Loucy (cell line): ENCODE measurements around the gene EPHA8.

ENCODE experiments used
- H2AFZ ChIP-seq: fragments of 200-600 bp; sonication (generic); 2 replicates; pipeline ENCODE4 v1.6.0; 2016; ENCODE audit warnings: antibody characterized with exemption, mild to moderate bottlenecking, low read length, moderate library complexity
- H3F3A ChIP-seq: fragments of 200-600 bp; 2 replicates; pipeline ENCODE4 v1.6.0; 2016; ENCODE audit warnings: antibody characterized with exemption, low read depth, mild to moderate bottlenecking
- H3K27me3 ChIP-seq: fragments of 200-600 bp; sonication (generic); 2 replicates; pipeline ENCODE4 v1.6.1; 2014; ENCODE audit warnings: low read length, mild to moderate bottlenecking; ENCODE audit not compliant: insufficient read depth, poor library complexity, severe bottlenecking
- H3K36me3 ChIP-seq: fragments of 200-600 bp; sonication (generic); 2 replicates; pipeline ENCODE4 v1.6.1; 2016; ENCODE audit warnings: low read length; ENCODE audit not compliant: insufficient read depth
- H3K4me1 ChIP-seq: fragments of 200-600 bp; sonication (generic); 2 replicates; pipeline ENCODE4 v1.5.1; 2014; ENCODE audit warnings: low read length, mild to moderate bottlenecking; ENCODE audit not compliant: insufficient read depth, poor library complexity, severe bottlenecking
- H3K4me2 ChIP-seq: fragments of 200-600 bp; sonication (generic); 2 replicates; pipeline ENCODE4 v1.6.0; 2014; ENCODE audit warnings: antibody characterized with exemption, low read length, low read depth, mild to moderate bottlenecking; ENCODE audit not compliant: poor library complexity, severe bottlenecking
- H3K4me3 ChIP-seq: fragments of 200-600 bp; sonication (generic); 2 replicates; pipeline ENCODE4 v1.5.1; 2014; ENCODE audit warnings: low read length, mild to moderate bottlenecking, mixed read lengths; ENCODE audit not compliant: poor library complexity, severe bottlenecking
- H3K79me2 ChIP-seq: fragments of 200-600 bp; sonication (generic); 2 replicates; pipeline ENCODE4 v1.6.1; 2014; ENCODE audit warnings: low read length; ENCODE audit not compliant: insufficient read depth
- H3K9ac ChIP-seq: fragments of 200-600 bp; sonication (generic); 2 replicates; pipeline ENCODE4 v1.6.0; 2014; ENCODE audit warnings: mild to moderate bottlenecking, low read depth, low read length, moderate library complexity; ENCODE audit not compliant: poor library complexity, severe bottlenecking
- H3K9me2 ChIP-seq: fragments of 200-600 bp; sonication (generic); replicated peaks from 2 replicates; pipeline ENCODE4 v1.6.1; 2016; ENCODE audit warnings: low read depth, low read length, mixed read lengths
- H3K9me3 ChIP-seq: fragments of 200-600 bp; sonication (generic); 2 replicates; pipeline ENCODE4 v1.6.1; 2014; ENCODE audit warnings: mild to moderate bottlenecking, antibody characterized with exemption, low read length, low read depth; ENCODE audit not compliant: insufficient read depth
- H4K20me1 ChIP-seq: fragments of 200-600 bp; sonication (generic); 2 replicates; pipeline ENCODE4 v1.6.0; 2014; ENCODE audit warnings: antibody characterized with exemption, low read length, mild to moderate bottlenecking; ENCODE audit not compliant: insufficient read depth, poor library complexity, severe bottlenecking
- CTCF ChIP-seq: fragments of 200-600 bp; sonication (generic); conservative IDR thresholded peaks from 2 replicates; pipeline ENCODE4 v1.5.1; 2014; ENCODE audit warnings: mild to moderate bottlenecking, antibody characterized with exemption, low read length
- EZH2phosphoT487 ChIP-seq: fragments of 200-600 bp; IDR thresholded peaks from 2 replicates; pipeline ENCODE4 v1.6.1; 2018; ENCODE audit warnings: antibody characterized with exemption, mild to moderate bottlenecking, moderate library complexity, borderline replicate concordance

The EPHA8 gene

GRCh38 chr1:22613951-22614350 lies 50.7 kb downstream of the EPHA8 start:
- H3K79me2 ChIP-seq: no peaks in the 10 kb centered on the region
- H3F3A ChIP-seq: no peaks in the 10 kb centered on the region
- no peak overlapping the region for H3K4me2 ChIP-seq
- no peaks in the 10 kb centered on the region for H3K9me2 ChIP-seq
- no peak overlapping the region for H3K4me3 ChIP-seq
- H3K9ac ChIP-seq: no peak overlapping the region
- H3K27me3 ChIP-seq: no peaks in the 10 kb centered on the region
- H3K9me3 ChIP-seq: no peaks in the 10 kb centered on the region
- H2AFZ ChIP-seq: no peak overlapping the region
- no peaks in the 10 kb centered on the region for H3K36me3 ChIP-seq
- no peaks in the 10 kb centered on the region for H4K20me1 ChIP-seq
- TF ChIP-seq EZH2phosphoT487: no peak
- no peak for TF ChIP-seq CTCF
- no peaks in the 10 kb centered on the region for H3K4me1 ChIP-seq

- Histone ChIP-seq H3K9ac (no peak overlapping the region), H3K4me3 (no peak overlapping the region), H4K20me1 (no peaks in the 10 kb centered on the region), H3K4me2 (no peak overlapping the region), H3K4me1 (peaks cover 7% of the 10 kb centered on the region), H2AFZ (no peak overlapping the region), H3K9me3 (no peaks in the 10 kb centered on the region), H3K27me3 (no peaks in the 10 kb centered on the region), H3K79me2 (no peaks in the 10 kb centered on the region), H3K36me3 (no peaks in the 10 kb centered on the region), H3K9me2 (no peaks in the 10 kb centered on the region), H3F3A (no peaks in the 10 kb centered on the region)
- TF ChIP-seq CTCF: no peak
- TF ChIP-seq EZH2phosphoT487: no peak
Observed at GRCh38 chr1:22615886-22616285, 52.6 kb downstream of the EPHA8 start.

- Histone ChIP-seq H3K4me2 (no peak overlapping the region), H3K36me3 (no peaks in the 10 kb centered on the region), H3F3A (no peaks in the 10 kb centered on the region), H3K9me2 (no peaks in the 10 kb centered on the region), H3K79me2 (no peaks in the 10 kb centered on the region), H3K9me3 (no peaks in the 10 kb centered on the region), H3K9ac (no peak overlapping the region), H3K27me3 (no peaks in the 10 kb centered on the region), H3K4me1 (peaks cover 7% of the 10 kb centered on the region), H2AFZ (no peak overlapping the region), H3K4me3 (no peak overlapping the region), H4K20me1 (no peaks in the 10 kb centered on the region)
- no peak for TF ChIP-seq CTCF
- TF ChIP-seq EZH2phosphoT487: no peak
Observed at GRCh38 chr1:22616571-22616970, 53.3 kb downstream of the EPHA8 start.
